Measurements from ENCODE around the gene KCTD7. TPM values are rescaled to one million over a fixed set of nuclear protein-coding genes. Genes with fewer than 3 reads are reported as not detected.
"Not testable (repeated sequence)": the region's sequence is repeated elsewhere in the genome, so short reads cannot be mapped to it uniquely, and the experiment has no call there.

Gene KCTD7
- total RNA-seq, 4 donors from 2014 or later = 5.2 to 22.8 (median 14.0) TPM

- H3K36me3 ChIP-seq = peaks cover 0 to 24% (median 4%) of the 10 kb centered on the region in 4 donors
- no peak overlapping the region for H3K27ac ChIP-seq
- DNase-seq = no peak
- no peaks in the 10 kb centered on the region for H3K9me3 ChIP-seq
- H3K4me1 ChIP-seq = peaks cover 5 to 26% (median 16%) of the 10 kb centered on the region in 4 donors
- no peaks in the 10 kb centered on the region for H3K27me3 ChIP-seq
- no peak overlapping the region for H3K4me3 ChIP-seq
- intact Hi-C loops (cut with DNase I; ENCODE audit: low total_unique reads) (loop anchor here (10.0 kb wide), 1 partner anchor 88 kb away; no protein-coding TSS in a partner anchor), in situ Hi-C loops (cut with MboI; ENCODE audit: low pct_ligation_motif_present in 1 of 4, low pct_unique_long_range_greater_than_20kb in 1 of 4, low sequenced_read_pairs in 3 of 4) (no loop called here)
- no peak for TF ChIP-seq EP300 (IDR thresholded peaks at IDR 0.05; ENCODE audit: low read depth)
- no peak for TF ChIP-seq CTCF (IDR thresholded peaks at IDR 0.05)
- TF ChIP-seq POLR2AphosphoS5 (IDR thresholded peaks at IDR 0.05) = no peak
- no peak for TF ChIP-seq POLR2A (IDR thresholded peaks at IDR 0.05)
These were observed 14.3 kb downstream of the KCTD7 start for GRCh38 chr7:66642932-66643331.

- Histone ChIP-seq H3K9me3 (no peaks in the 10 kb centered on the region), H3K27ac (no peak overlapping the region), H3K27me3 (no peaks in the 10 kb centered on the region), H3K36me3 (peaks cover 0 to 24% (median 2%) of the 10 kb centered on the region in 4 donors), H3K4me3 (no peak overlapping the region), H3K4me1 (peaks cover 5 to 26% (median 16%) of the 10 kb centered on the region in 4 donors)
- no peak for TF ChIP-seq EP300 (IDR thresholded peaks at IDR 0.05; ENCODE audit: low read depth)
- TF ChIP-seq CTCF (IDR thresholded peaks at IDR 0.05) = no peak
- TF ChIP-seq POLR2AphosphoS5 (IDR thresholded peaks at IDR 0.05) = no peak
- no peak for TF ChIP-seq POLR2A (IDR thresholded peaks at IDR 0.05)
- no peak for DNase-seq
- 81% methylated on average over 2 of the region's 2 CpGs; no CpG with 5 or more reads in 1 of the 2 donors for WGBS, 2 donors (ENCODE audit: low coverage in 1 of 2)
- in situ Hi-C loops (cut with MboI; ENCODE audit: low pct_ligation_motif_present in 1 of 4, low pct_unique_long_range_greater_than_20kb in 1 of 4, low sequenced_read_pairs in 3 of 4) = no loop called here
- intact Hi-C loops (cut with DNase I; ENCODE audit: low total_unique reads) = loop anchor here (10.0 kb wide), 1 partner anchor 89 kb away; no protein-coding TSS in a partner anchor
These were observed 14.7 kb downstream of the KCTD7 start for GRCh38 chr7:66643395-66643794.

- H3K4me1 ChIP-seq = peaks cover 0 to 17% (median 9%) of the 10 kb centered on the region in 4 donors
- intact Hi-C loops (cut with DNase I; ENCODE audit: low total_unique reads); H3K9me3 ChIP-seq; H3K36me3 ChIP-seq; H3K4me3 ChIP-seq; in situ Hi-C loops (cut with MboI; ENCODE audit: low pct_ligation_motif_present in 1 of 4, low pct_unique_long_range_greater_than_20kb in 1 of 4, low sequenced_read_pairs in 3 of 4); H3K27me3 ChIP-seq; DNase-seq; H3K27ac ChIP-seq: not testable (repeated sequence)
- 86 to 87% methylated on average over 6 of the region's 6 CpGs for WGBS, 2 donors (ENCODE audit: low coverage in 1 of 2)
These were observed 22.3 kb downstream of the KCTD7 start for GRCh38 chr7:66651026-66651425.

- peak overlapping the region; percentile 61 to 90 (median 74) for H3K4me3 ChIP-seq
- in situ Hi-C loops (cut with MboI; ENCODE audit: low pct_ligation_motif_present in 1 of 4, low pct_unique_long_range_greater_than_20kb in 1 of 4, low sequenced_read_pairs in 3 of 4); H3K27me3 ChIP-seq; H3K9me3 ChIP-seq; intact Hi-C loops (cut with DNase I; ENCODE audit: low total_unique reads); DNase-seq; H3K36me3 ChIP-seq: not testable (repeated sequence)
- peak in 4 of 5 experiments; percentile 7 to 47 (median 33) for TF ChIP-seq CTCF (IDR thresholded peaks at IDR 0.05)
- peak overlapping the region; percentile 94 to 98 (median 98) for H3K27ac ChIP-seq
- H3K4me1 ChIP-seq = peaks cover 0 to 22% (median 11%) of the 10 kb centered on the region in 4 donors
- WGBS, 2 donors (ENCODE audit: low coverage in 1 of 2) = 9 to 16% methylated on average over 7 to 30 of the region's 41 CpGs
These were observed 25.1 kb downstream of the KCTD7 start for GRCh38 chr7:66653719-66654274.

All from transverse colon (tissue), 4 donors.